ENCODE results near the gene HDGFL3. TPM values are rescaled to one million over a fixed set of nuclear protein-coding genes. Genes with fewer than 3 reads are reported as not detected.
A peak's percentile ranks its signal among the peaks of the same experiment; 100 is the strongest.

HDGFL3 gene
- total RNA-seq, 1 experiment from 2014 or later, result 55.3 TPM

GRCh38 chr15:83129791-83130190, 77.8 kb downstream of the HDGFL3 start:
- DNase-seq (ENCODE audit: low read depth), result no peak

DNA sequence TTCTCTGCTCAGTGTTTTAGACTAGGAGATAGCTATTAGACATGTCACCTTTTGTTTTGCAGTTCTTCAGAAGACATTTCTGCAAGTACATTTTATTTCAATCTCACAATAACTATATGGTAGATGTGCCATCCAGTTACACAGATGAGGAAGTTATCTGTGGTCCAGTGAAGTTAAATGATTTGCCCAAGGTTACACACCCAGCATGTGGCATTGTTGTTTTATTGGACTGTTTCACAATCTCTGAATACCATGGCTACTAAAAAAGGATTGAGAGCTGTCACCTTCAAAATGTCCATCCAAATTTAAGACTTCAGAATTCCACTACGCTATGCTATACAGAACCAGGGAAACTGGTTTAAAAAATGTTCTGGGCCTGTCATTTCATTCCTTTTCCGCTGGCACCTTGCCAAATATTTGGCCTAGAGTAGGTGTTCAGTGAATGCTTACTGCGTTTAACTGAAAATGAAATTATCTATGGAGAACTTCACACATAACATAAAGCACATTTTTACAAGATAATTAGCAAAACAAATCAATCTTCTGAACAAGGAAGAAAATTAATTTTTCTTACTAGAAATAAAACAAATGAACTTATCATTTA, 80.0 kb downstream of the HDGFL3 start:
- no peak for DNase-seq (ENCODE audit: low read depth)

DNA sequence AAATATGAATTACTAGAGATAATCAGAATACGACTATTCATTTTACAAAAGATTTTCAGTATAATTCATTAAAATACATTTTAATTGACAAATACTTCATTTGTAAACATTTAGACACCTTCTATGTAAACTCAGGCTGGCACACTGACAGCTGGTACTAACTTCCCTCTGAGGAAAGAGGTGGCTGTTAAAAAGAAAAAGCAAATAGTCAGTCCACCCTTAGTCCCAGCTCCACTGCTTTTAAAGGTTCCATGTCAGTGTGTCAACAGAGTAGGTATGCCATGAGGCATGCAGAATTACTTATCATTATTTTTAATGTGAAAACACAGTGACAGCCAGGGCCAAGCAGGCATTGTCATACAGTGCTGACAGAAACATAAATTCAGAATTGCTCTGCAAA, 84.1 kb downstream of the HDGFL3 start:
- DNase-seq (ENCODE audit: low read depth), result no peak

- no peak for DNase-seq (ENCODE audit: low read depth)
Observed at GRCh38 chr15:83119968-83120581, 87.5 kb downstream of the HDGFL3 start.

DNA sequence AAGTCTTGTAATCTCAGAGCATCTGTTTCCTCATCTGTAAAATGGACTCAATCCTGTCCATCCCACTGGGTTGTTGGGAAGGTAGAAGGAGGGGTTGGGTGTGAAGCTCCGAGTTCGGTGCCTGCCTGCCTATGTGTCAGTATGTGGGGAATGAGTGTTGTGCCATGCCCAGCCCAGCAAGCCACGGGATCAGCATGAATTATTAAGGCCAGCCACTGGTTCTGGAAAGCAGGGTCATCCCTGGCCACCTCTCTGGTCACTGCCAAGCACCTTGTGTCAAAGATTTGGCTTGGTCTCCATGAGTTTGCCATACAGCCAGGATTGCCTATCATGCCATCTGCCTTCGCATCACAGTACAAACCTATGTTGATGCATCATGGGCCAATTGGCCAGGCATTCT, 88.7 kb downstream of the HDGFL3 start:
- no peak for DNase-seq (ENCODE audit: low read depth)

GRCh38 chr15:83118291-83118827, 89.3 kb downstream of the HDGFL3 start:
- no peak for DNase-seq (ENCODE audit: low read depth)

DNA sequence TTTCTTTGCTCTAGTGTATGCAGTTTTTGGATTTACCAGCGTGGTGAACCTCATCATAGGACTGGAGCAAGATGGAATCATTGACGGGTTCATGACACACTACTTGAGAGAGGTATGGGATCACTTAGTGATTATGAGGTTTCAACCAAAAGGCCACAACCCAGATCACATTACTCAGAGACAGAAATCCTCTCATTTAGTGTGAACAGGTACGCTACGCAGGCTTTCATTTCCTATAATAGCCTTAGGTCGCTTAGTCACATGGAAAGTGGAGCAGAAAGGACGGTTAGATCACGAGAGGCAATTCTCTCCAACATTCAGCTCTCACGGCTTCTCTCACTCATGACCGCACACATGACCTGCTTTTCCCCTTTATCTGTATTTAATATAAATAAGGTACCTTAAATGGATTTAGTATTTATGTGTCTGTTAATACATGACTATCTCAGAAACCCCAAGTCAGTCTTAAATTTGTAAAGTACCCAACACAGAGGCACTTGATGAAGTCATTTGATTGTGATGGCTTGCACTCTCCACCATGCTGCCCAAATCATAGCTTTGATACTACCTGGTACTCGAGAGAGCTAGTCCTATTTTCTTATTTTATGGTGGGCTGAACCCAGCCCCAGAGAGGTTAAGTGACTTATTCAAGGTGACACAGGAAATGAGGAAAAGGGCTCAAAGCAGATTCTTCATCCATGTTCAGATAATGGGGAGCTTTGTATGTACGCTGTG, 91.6 kb downstream of the HDGFL3 start:
- no peak for DNase-seq (ENCODE audit: low read depth)

GRCh38 chr15:83115410-83115809, 92.2 kb downstream of the HDGFL3 start:
- DNase-seq (ENCODE audit: low read depth), result no peak

DNA sequence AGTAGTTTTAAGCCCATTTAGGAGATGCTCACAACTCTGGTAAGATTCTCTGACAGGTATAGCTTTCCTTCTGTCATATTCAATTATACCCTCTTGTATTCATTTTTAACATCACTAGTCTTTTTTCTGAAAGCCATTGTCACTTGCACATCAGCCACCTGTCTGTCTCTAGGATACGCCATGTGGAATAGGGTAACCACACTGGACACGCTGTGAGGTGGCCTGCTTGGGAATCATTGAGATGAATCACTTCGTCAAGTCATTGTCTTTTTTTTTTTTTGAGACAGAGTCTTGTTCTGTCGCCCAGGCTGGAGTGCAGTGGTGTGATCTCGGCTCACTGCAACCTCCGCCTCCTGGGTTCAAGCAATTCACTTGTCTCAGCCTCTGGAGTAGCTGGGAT, 92.8 kb downstream of the HDGFL3 start:
- no peak for DNase-seq (ENCODE audit: low read depth)

- DNase-seq (ENCODE audit: low read depth), result no peak
Observed at GRCh38 chr15:83113881-83114674, 93.5 kb downstream of the HDGFL3 start.

DNA sequence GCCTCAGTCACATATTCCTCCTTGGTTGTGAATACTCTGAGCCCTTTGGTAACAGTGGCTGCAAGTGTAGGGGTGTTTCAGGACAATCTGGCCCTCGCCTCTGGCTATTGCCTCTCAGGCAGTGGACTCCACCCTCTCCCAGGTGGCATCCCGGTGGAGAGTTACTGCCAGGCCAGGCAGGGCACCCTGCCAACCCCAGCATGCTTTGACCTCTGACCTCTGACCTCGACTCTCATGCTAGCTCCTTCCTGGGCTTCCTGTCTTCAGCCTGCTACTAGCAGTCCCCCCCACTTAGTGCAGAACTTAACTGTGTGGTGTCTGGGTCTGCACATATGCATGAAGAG, 94.7 kb downstream of the HDGFL3 start:
- no peak for DNase-seq (ENCODE audit: low read depth)

DNA sequence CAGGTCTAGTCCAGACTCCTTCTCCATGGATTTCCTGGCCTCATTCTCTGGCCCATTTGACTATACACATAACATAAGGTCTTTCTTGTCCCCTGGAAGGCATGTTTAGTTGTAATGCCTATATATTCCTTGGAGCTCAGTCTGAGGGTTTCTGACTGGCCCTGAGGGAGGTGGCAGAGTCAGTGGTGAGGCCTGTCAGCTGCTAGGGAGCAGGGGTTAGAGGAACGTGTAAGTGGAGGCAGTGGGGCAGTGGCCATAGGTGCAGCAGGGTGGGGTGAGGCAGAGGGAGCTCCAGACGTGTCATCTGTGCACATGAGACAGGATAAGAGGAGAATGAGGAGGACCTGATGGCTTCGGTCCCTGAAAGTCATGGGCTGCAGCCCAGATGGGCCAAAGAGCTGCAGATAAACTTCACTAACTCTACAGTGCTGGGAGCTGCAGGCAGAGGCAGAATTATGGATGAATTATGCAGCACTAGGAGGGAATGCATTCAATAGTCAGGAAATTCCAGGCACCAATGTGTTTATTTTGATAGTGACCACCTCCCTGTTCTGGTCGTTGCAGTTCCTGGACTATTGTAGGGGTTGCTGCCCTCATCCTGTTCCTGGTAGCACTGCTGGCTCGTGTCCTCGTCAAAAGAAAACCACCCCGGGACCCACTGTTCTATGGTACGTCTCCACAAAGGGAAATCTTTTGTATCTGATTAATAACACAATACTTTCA, 95.2 kb downstream of the HDGFL3 start:
- DNase-seq (ENCODE audit: low read depth), result peak; percentile 20

DNA sequence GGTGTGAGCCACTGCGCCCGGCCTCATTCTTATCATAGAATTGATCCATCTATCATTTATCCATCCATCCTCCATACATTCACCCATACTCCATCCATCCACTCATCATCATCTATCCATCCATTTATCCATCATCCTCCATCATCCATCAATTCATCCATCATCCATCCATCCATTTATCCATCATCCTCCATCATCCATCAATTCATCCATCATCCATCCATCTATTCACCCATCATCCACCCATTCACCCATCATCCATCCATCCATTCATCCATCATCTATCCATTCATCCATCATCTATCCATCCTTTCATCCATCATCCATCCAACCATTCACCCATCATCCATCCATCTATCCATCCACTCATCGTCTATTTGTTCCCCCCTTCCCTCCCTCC, 96.5 kb downstream of the HDGFL3 start:
- DNase-seq (ENCODE audit: low read depth), result no peak

- DNase-seq (ENCODE audit: low read depth), result no peak
Observed at GRCh38 chr15:83110381-83110780, 97.2 kb downstream of the HDGFL3 start.

GRCh38 chr15:83109532-83109931, 98.1 kb downstream of the HDGFL3 start:
- no peak for DNase-seq (ENCODE audit: low read depth)

GRCh38 chr15:83108266-83109219, 99.1 kb downstream of the HDGFL3 start:
- peak; percentile 29 for DNase-seq (ENCODE audit: low read depth)

- DNase-seq (ENCODE audit: low read depth), result no peak
Observed at GRCh38 chr15:83107841-83108181, 99.8 kb downstream of the HDGFL3 start.

GRCh38 chr15:83106994-83107840, 100.4 kb downstream of the HDGFL3 start, which contains the start of gene TM6SF1:
TM6SF1 (plus strand) TSS chr15:83107645; CDS start chr15:83107681, 36 bp downstream.
- DNase-seq (ENCODE audit: low read depth), result no peak

GRCh38 chr15:83105440-83105839, 102.2 kb downstream of the HDGFL3 start:
- DNase-seq (ENCODE audit: low read depth), result no peak
